Measurements from ENCODE around the gene ZNF30. TPM values are rescaled to one million over a fixed set of nuclear protein-coding genes. Genes with fewer than 3 reads are reported as not detected.
A peak's percentile ranks its signal among the peaks of the same experiment; 100 is the strongest.
"Not testable (repeated sequence)": the region's sequence is repeated elsewhere in the genome, so short reads cannot be mapped to it uniquely, and the experiment has no call there.

ZNF30 gene
- total and polyA plus RNA-seq, 5 experiments from 2014 or later: 4.9 to 11.7 (median 8.0) TPM

DNA sequence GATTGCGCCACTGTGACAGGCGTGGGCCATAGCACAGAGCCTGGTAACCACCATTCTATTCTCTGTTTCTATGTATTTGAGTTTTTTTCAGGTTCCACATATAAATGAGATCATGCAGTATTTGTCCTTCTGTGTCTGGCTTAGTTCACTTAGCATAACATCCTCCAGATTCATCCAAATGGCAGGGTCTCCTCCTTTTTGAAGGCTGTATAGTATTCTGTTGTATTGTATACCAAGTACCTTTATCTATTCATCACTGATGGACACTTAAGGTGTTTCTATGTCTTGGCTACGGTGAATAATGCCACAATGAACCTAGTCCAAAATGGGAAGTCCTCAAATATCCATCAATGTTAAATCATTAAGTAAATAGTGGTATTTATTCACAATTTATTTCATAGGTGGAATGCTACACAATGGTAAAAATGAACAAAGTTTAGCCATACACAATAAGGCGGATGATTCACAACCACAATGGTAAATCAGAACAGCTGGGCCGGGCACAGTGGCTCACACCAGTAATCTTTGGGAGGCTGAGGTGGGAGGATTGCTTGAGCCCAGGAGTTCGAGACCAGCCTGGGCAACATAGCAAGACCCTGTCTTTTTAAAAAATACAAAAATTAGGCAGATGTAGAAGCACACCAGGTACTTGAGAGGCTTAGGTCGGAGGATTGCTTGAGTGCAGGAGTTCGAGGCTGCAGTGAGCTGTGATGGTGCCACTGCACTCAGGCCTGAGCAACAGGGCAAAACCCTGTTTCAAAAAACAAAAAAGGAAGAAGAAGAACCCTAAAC is 65.0 kb downstream of the ZNF30 start:
- ATAC-seq: no peak
- Mint-ChIP-seq H3K4me3 (peak overlapping the region in 3 of 10 donors; percentile 50 to 65 (median 60)), H3K4me1 (peaks cover 10 to 81% (median 50%) of the 10 kb centered on the region in 4 donors), H3K27ac (peak overlapping the region in 4 of 10 donors; percentile 23 to 85 (median 68)), H3K27me3 (no peaks in the 10 kb centered on the region), H3K9me3 (peaks cover 0 to 1% (median 0%) of the 10 kb centered on the region in 9 donors), H3K36me3 (no peaks in the 10 kb centered on the region)
- no peak for DNase-seq
- POLR2A ChIA-PET: interaction anchor here (34.7 to 49.8 kb wide), 2 partner anchors 8 to 14 kb away, joined by 1459 read pairs; partner anchors contain the start of genes GRAMD1A and ZNF792

DNA sequence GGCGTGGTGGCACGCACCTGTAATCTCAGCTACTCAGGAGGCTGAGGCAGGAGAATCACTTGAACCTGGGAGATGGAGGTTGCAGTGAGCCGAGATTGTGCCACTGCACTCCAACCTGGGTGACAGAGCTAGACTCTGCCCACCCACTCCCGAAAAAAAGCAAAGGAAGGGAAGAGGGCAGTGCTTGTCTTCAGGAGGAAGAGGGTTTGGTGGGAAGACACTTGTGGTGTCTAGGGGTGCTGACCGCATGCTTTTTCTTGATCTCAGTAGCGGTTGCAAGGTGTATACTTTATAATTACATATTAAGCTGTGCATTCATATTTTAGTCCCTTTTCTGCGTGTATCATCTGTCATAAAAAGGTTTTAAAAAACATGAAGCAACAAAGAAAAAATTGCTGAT is 65.9 kb downstream of the ZNF30 start:
- Mint-ChIP-seq H3K4me1 (peaks cover 18 to 84% (median 55%) of the 10 kb centered on the region in 4 donors), H3K27ac (peak overlapping the region in 4 of 10 donors; percentile 69 to 85 (median 78)), H3K4me3 (peak overlapping the region in 3 of 10 donors; percentile 50 to 65 (median 60))
- peak in 1 of 2 donors; percentile 46 for ATAC-seq
- H3K27me3 Mint-ChIP-seq, H3K36me3 Mint-ChIP-seq, H3K9me3 Mint-ChIP-seq: not testable (repeated sequence)
- peak in 2 of 10 donors; percentile 33 to 63 for DNase-seq
- POLR2A ChIA-PET: interaction anchor here (34.7 to 49.8 kb wide), 2 partner anchors 8 to 13 kb away, joined by 1459 read pairs; partner anchors contain the start of genes GRAMD1A and ZNF792

DNA sequence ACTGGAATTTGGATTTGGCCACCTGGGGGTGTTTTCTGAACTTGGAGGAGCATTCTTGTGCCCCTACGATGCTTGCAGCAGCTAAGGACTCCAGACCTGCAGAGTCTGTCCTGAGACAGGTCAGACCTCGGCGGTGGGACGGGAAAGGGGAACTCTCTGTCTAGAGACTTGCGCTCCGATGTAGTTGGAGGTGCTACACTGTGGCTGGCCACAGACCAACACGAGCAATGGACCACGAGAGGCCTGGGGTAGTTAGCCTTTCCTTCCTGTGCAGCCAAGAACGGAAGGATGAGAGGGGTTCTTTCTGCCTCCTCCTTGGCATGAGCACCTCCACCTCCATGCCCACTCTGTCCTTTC is 67.6 kb downstream of the ZNF30 start:
- no peak for ATAC-seq
- DNase-seq: peak in 1 of 10 donors; percentile 23
- POLR2A ChIA-PET: interaction anchor here (34.7 to 49.8 kb wide), 2 partner anchors 10 to 11 kb away, joined by 1459 read pairs; partner anchors contain the start of genes GRAMD1A and ZNF792
- Mint-ChIP-seq H3K27me3 (no peaks in the 10 kb centered on the region), H3K27ac (peak overlapping the region in 7 of 10 donors; percentile 44 to 81 (median 74)), H3K36me3 (no peaks in the 10 kb centered on the region), H3K4me3 (peak overlapping the region in 2 of 10 donors; percentile 18 to 31), H3K9me3 (peaks cover 0 to 1% (median 0%) of the 10 kb centered on the region in 9 donors), H3K4me1 (peaks cover 26 to 85% (median 64%) of the 10 kb centered on the region in 4 donors)

Other genes starting within 250 kb of the ZNF30 start
- under 1 TPM; 0.75 to 0.82 TPM for gene SCGB2B2, start 249.7 kb upstream of the ZNF30 start, total RNA-seq
- not detected for gene SCGB2B2, start 249.7 kb upstream of the ZNF30 start, polyA plus RNA-seq
- gene ZNF302, start 249.2 kb upstream of the ZNF30 start, total RNA-seq: 10 to 100 TPM; 59.6 to 62.6 TPM
- 10 to 100 TPM; 17.5 to 23.1 (median 21.7) TPM for gene ZNF302, start 249.2 kb upstream of the ZNF30 start, polyA plus RNA-seq
- gene ZNF181, start 192.7 kb upstream of the ZNF30 start, total RNA-seq: 10 to 100 TPM; 28.7 to 29.5 TPM
- gene ZNF181, start 192.7 kb upstream of the ZNF30 start, polyA plus RNA-seq: 10 to 100 TPM; 23.1 to 36.4 (median 35.7) TPM
- gene ZNF599, start 153.7 kb upstream of the ZNF30 start, total RNA-seq: 10 to 100 TPM; 10.7 to 11.3 TPM
- 1 to 10 TPM; 8.6 to 9.5 (median 9.1) TPM for gene ZNF599, start 153.7 kb upstream of the ZNF30 start, polyA plus RNA-seq
- 10 to 100 TPM; 34.4 to 35.5 TPM for gene ZNF792, start 37.3 kb downstream of the ZNF30 start, total RNA-seq
- gene ZNF792, start 37.3 kb downstream of the ZNF30 start, polyA plus RNA-seq: 10 to 100 TPM in 2 of 3 donors, 1 to 10 TPM in 1; 9.7 to 18.7 (median 16.0) TPM
- 100 to 1,000 TPM; 317 to 335 TPM for gene GRAMD1A, start 73.4 kb downstream of the ZNF30 start, total RNA-seq
- 10 to 100 TPM; 29.5 to 77.0 (median 42.0) TPM for gene GRAMD1A, start 73.4 kb downstream of the ZNF30 start, polyA plus RNA-seq
- gene SCN1B, start 103.6 kb downstream of the ZNF30 start, total RNA-seq: 1 to 10 TPM; 1.6 to 2.1 TPM
- gene SCN1B, start 103.6 kb downstream of the ZNF30 start, polyA plus RNA-seq: under 1 TPM in 2 of 3 donors, not detected in 1; 0.27 to 0.28 TPM
- under 1 TPM in 1 of 2 experiments, not detected in 1; 0.16 TPM for gene HPN, start 114.8 kb downstream of the ZNF30 start, total RNA-seq
- gene HPN, start 114.8 kb downstream of the ZNF30 start, polyA plus RNA-seq: under 1 TPM in 1 of 3 donors, not detected in 2; 0.16 TPM
- not detected for gene FXYD3, start 188.9 kb downstream of the ZNF30 start, total RNA-seq
- gene FXYD3, start 188.9 kb downstream of the ZNF30 start, polyA plus RNA-seq: not detected
- 1 to 10 TPM in 1 of 2 experiments, under 1 TPM in 1; 0.52 to 1.6 TPM for gene LGI4, start 208.2 kb downstream of the ZNF30 start, total RNA-seq
- gene LGI4, start 208.2 kb downstream of the ZNF30 start, polyA plus RNA-seq: under 1 TPM in 1 of 3 donors, not detected in 2; 0.18 TPM
- gene FXYD1, start 211.9 kb downstream of the ZNF30 start, total RNA-seq: 1 to 10 TPM in 1 of 2 experiments, not detected in 1; 1.1 TPM
- under 1 TPM in 2 of 3 donors, not detected in 1; 0.77 TPM for gene FXYD1, start 211.9 kb downstream of the ZNF30 start, polyA plus RNA-seq
- gene FXYD7, start 216.4 kb downstream of the ZNF30 start, total RNA-seq: 1 to 10 TPM; 5.4 to 6.4 TPM
- gene FXYD7, start 216.4 kb downstream of the ZNF30 start, polyA plus RNA-seq: 10 to 100 TPM in 1 of 3 donors, 1 to 10 TPM in 2; 3.7 to 10.2 (median 8.8) TPM
- gene FXYD5, start 227.8 kb downstream of the ZNF30 start, total RNA-seq: 100 to 1,000 TPM; 339 to 351 TPM
- gene FXYD5, start 227.8 kb downstream of the ZNF30 start, polyA plus RNA-seq: 100 to 1,000 TPM; 281 to 544 (median 452) TPM